Effector CD4-positive, alpha-beta T cell (primary cell): ENCODE results near the gene DDX51.

Experiments used
- DNase-seq: peaks from one replicate; pipeline ENCODE4 v3.0.0-alpha.2; 2020

The DDX51 gene

DNA sequence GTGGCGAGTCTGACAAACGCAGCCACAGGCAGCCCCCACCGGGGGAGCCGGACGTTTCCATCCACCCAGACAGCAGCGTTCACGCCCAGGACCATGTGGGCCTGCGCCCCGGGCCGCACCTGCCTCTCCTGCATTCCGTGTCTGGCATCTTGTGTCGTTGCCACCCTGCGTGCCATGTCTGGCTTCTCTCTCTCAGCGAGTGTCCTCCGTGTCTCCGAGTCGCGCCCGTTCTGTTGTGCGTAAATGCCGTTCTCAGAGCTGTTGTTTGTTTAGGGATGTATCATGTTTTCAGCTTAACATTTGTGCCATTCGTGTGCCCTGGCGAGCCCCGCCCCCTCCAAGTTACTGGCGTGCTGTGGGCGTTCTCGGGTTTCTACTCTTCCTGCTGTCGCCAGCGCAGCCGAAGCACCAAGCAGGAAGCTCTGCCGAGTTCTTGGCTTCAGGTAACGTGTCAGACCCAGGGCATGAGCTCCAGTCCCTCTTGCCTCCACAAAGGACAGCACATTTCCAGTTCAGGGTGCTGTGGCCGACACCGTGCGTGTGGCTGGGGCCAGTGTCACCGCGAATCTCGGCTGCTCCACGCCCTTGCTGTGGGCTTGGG is 34.8 kb upstream of the DDX51 start:
- DNase-seq, result peak; percentile 35

DNA sequence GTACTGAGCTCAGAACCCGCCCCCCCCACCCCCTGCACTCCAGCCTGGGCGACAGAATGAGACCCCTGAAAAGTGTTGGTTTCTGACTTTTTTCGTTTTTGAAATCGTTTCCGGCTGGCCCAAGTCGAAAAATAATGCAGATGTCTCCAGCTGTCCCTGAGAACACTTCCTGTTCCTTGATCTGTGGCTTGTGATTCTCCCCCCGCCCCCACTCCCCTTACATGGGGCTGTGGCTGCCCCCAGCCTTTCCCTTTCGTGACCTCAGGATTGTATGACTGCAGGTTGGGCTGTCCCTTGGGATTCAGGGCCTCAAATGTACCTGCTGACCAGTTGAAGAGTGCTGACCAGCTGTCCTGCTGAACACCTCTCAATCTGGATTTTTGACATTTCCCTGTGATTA is 34.2 kb upstream of the DDX51 start:
- DNase-seq, result no peak

- no peak for DNase-seq
Observed at GRCh38 chr12:132176920-132177551, 32.9 kb upstream of the DDX51 start.

DNA sequence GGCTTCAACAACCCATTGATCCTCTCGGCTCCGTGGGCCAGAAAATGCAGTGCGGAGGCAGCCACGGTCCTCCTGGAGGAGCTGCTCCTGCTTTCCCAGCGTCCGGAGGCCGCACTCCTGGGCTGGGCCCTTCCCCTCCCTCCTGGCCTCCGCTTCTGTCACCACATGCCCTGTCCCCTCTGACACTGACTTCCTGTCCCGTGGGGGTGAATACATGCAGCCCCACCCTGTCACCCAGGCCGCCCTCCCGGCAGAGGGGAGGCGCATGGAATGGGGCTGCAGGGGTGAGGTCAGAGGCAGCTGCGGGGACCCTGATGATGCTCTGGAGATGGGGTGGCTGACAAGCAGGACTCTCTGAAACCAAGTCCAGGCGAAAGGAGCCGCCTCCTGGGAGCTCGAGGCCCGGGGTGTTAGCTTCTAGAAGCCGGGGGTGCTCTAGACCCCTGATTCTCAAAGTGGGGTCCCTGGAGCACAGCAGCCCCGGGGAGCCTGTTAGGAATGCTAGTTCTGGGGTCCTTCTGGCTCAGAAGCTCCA is 32.3 kb upstream of the DDX51 start:
- no peak for DNase-seq

DNA sequence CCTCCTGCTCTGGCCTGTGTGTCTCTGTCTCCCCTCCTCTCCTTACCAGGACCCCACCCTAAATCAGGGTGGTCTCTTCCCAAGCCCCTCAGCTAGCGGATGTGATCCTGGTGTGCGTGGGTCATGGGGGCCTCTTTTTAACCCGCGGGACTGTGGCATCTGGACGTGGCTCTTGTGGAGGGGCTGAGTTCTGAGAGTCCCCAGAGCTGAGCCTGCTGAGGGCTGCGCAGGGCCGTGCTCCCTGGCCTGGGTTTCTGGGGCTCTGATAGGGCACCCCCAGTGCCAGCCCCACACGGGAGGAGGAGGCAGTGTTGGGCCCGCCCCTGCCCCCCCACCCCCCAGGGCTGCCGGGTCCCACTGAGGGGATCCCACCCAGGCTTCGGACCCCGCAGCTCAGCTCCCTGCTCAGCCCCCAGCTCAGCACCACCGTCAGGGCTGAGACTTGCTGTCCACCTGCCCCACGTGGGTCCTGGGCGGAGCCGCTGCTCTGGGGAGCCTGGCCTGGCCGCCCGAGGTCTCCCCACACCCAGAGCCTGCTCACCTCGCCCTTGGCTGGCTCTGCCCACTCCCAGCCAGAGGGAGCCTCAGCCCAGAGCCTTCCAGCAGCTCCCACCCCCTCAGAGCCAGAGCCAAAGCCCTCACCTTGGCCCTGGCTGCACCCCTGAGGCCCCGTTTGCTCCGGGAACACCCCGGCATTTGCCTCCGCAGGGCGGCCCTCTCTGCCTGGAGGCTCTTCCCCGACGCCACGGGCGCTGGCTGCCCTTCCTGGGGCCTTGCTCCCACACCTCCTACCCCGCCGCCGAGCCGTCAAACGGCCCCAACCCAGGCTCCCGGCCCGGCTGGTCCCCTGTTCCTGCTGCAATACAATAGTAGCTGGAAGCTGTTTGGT is 31.6 kb upstream of the DDX51 start:
- DNase-seq, result no peak

GRCh38 chr12:132174839-132175490 is 30.8 kb upstream of the DDX51 start:
- DNase-seq, result no peak

DNA sequence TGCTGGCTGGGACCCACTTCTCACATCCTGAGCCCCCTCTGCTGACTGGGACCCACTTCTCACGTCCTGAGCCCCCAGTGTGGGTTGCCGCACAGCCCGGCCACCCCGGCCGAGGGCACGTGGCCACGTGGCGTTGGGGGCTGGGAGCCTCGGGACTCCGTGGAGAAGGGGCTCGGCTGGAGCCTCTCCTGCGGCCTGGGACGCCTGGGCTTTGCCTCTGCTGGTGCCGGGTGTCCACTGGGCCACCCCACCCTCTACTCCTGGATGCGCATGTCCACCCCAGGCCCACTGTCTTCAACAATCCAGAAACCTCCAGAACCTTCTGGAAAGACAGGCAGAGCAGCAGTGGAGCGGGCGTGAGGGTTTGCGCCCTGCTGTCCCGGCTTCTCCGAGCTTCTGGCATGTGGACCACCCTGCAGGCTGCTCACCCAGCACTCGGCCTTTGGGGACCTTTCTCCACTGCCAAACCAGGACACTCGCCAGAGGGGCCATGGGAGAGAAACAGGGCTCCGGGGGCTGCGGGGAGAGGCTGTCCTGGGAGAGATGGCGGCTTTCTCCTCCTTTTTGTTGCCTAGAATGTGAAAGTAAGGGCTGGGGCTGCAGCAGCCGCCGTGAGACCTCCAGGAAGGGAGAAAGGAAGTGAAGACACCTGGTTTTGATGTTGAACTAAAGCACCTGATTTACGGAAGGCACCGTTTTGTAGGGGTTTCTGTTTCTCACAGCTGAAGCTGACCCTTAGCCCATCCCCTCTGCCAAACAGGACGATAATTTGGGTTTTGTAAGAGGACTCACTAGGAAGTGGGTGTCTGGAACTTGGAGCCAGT is 30.1 kb upstream of the DDX51 start:
- peak; percentile 1 for DNase-seq

DNA sequence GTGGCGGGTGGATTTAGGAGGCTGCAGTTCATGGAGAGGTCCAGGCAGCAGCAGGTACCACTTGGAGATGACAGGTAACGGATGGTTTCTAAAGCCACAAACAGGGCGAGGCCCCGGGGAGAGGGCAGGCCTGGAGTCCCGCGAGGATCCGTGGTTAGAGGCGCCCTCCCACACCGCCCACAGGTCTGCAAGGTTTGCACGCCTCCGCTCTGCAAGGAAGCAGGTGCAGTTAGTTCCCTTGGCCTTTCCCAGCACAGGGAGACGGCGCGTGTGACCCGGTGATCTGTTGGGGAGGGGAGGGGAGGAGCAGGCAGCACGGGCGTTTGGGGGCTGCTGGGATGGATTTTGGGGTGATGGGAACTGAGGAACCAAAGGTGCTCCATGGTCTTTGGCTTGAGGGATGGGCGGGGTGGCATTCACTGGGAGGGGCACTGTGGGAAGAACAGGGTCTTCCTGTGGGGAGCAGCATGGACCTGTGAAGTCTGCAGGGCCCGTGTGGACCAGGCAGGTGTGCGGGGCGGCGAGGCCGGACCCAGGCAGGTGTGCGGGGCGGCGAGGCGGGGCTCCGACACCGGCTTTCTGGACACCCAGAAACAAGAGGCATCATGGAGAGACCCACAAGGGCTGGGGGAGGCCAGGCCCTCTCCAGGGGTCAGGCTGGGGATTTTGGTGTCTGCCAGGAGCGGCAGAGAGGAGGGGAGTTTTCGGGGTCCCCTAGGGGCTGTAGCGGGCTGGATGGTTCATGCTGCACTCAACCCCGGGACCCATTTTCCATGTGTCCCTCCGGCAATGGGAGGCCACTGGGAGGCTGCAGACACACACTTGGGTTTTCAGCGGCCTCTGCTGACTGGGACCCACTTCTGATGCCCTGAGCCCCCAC is 29.3 kb upstream of the DDX51 start:
- peak; percentile 1 for DNase-seq

DNA sequence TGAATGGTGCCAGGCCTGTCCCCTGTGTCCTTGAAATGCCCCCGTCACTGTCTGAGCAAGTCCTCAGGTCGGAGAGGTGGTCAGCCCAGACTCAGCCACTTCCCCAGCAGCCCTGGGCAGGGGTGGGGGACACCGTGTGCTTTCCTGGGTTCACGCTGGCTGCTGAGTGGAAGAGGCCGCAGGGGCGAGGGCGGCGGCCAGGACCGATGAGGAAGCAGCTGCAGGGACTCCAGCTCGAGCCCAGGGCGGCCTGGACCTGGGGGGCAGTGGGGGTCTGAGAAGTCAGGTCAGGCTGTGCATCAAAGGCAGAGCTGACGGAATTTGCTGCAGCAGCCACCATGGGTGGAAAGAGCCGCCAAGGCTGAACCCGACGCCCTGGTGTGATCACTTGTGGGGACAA is 28.5 kb upstream of the DDX51 start:
- DNase-seq, result peak; percentile 1

DNA sequence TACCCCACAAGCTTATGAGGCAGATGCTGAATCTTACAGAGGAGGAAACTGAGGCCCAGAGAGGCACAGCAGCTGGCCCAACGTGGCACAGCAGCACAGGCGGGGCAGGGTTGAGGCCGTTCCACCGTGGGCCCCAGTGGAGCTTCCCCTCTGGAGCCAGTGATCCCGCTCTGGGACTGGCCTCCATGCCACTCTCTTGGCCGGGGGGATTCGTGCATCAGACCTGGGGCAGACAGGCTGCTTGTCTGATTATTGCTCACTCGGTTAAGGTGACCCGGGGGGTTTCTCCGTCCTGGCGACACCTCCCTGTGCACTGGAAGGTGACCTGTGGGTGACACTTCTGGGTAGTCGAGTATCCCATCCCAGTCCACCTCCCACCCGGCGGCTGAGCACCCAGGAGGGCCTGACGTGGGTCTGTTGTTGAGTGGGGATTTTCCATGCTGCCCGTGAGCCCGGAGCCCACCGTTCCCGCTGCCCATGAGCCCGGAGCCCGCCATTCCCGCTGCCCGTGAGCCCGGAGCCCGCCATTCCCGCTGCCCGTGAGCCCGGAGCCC is 27.9 kb upstream of the DDX51 start:
- peak; percentile 1 for DNase-seq

- DNase-seq, result peak; percentile 1
Observed at GRCh38 chr12:132171293-132171967, 27.3 kb upstream of the DDX51 start.

- peak; percentile 1 for DNase-seq
Observed at GRCh38 chr12:132170637-132171292, 26.6 kb upstream of the DDX51 start.

DNA sequence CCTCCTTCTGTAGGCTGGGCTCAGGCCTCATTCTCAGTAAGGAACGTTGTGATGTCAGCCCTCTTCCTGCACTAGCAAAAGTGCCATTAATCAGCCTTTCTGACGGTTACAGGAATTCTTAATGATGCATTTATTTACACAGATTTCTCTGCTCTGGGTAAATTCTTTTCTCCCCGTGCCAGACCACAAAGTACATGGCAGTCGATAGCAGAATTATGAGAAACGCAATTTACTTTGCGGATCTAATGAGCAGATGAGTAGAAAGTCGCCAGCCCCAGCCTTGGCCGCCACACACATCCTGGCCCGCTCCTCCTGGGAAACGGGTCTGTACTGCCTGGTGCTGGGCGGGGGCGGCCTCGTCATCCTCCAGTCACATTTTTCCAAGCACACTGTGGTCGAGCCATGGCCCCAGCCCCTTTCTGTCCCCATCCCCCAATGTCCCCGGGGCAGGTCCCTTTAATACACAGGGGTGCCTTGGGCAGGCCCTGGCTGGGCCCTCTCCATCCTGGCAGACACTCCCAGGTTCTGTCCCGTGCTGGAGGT is 26.0 kb upstream of the DDX51 start:
- no peak for DNase-seq

- no peak for DNase-seq
Observed at GRCh38 chr12:132169376-132169775, 25.3 kb upstream of the DDX51 start.

GRCh38 chr12:132168311-132169031 is 24.4 kb upstream of the DDX51 start:
- peak; percentile 0 for DNase-seq

- no peak for DNase-seq
Observed at GRCh38 chr12:132167611-132168310, 23.6 kb upstream of the DDX51 start.

DNA sequence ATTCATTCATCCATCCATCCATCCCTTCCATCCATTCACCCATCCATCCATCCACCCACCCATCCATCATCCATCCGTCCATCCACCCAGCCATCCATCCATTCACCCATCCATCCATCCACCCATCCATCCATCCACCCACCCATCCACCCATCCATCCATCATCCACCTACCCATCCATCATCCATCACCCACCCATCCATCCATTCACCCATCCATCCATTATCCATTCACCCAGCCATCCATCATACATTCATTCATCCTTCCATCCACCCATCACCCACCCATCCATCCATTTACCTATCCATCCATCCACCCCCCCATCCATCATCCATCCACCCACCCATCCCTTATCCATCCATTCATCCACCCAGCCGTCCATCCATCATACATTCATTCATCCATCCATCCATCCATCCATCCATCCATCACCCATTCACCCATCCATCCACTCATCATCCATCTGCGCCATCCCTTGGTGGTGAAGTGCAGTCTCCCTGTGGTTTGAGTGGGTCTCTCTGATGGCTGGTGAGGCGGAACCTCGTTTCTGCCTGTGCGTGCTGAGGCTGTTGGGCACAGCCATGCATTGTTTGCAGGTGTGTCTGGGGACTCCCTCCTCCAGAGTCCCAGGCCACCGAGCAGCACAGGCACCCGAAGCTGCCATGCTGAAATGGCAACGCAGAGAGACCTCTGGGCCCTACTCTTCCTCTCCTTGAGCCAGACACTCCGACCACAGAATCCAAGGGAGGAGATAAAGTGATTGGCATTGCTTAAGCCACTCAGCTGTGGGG is 22.9 kb upstream of the DDX51 start:
- peak; percentile 1 for DNase-seq
